Ectodermal cell (in vitro differentiated cells): ENCODE data around the gene LRMDA.

Source experiments
- H3K27ac ChIP-seq: 2 replicates; pipeline ENCODE4 v1.7.0; 2013; ENCODE audit warnings: mild to moderate bottlenecking, low read depth, low read length; ENCODE audit not compliant: insufficient read depth, poor library complexity, severe bottlenecking
- H3K27me3 ChIP-seq: 2 replicates; pipeline ENCODE4 v1.7.0; 2013; ENCODE audit warnings: mild to moderate bottlenecking, low read length; ENCODE audit not compliant: insufficient read depth, control insufficient read depth, poor library complexity, severe bottlenecking
- H3K36me3 ChIP-seq: one replicate; pipeline ENCODE4 v1.7.0; 2013; ENCODE audit warnings: low read length; ENCODE audit not compliant: control insufficient read depth, insufficient read depth
- H3K4me1 ChIP-seq: one replicate; pipeline ENCODE4 v1.7.0; 2013; ENCODE audit warnings: low read length; ENCODE audit not compliant: control insufficient read depth, insufficient read depth
- H3K4me3 ChIP-seq: 2 replicates; pipeline ENCODE4 v1.7.0; 2013; ENCODE audit warnings: low read depth, low read length, control low read depth; ENCODE audit not compliant: insufficient read depth
- H3K9me3 ChIP-seq: 2 replicates; pipeline ENCODE4 v1.7.0; 2013; ENCODE audit warnings: mild to moderate bottlenecking, low read length, moderate library complexity; ENCODE audit not compliant: control insufficient read depth
- WGBS, 2 experiments: methylation state at CpG; one replicate each; pipeline ENCODE4 v1.1.7; 2013; ENCODE audit warnings: missing lambda C conversion rate in 2 of 2; 5-methylcytosine and 5-hydroxymethylcytosine counted together

The LRMDA gene

GRCh38 chr10:75801661-75802060 lies 370.2 kb downstream of the LRMDA start:
- 94 to 97% methylated on average over 3 of the region's 3 CpGs for WGBS, 2 experiments
- H3K4me1 ChIP-seq: no peaks in the 10 kb centered on the region
- no peaks in the 10 kb centered on the region for H3K36me3 ChIP-seq
- H3K27me3 ChIP-seq: no peaks in the 10 kb centered on the region
- no peaks in the 10 kb centered on the region for H3K9me3 ChIP-seq
- H3K4me3 ChIP-seq: no peak overlapping the region
- no peak overlapping the region for H3K27ac ChIP-seq

GRCh38 chr10:75803121-75803520 lies 371.7 kb downstream of the LRMDA start:
- Histone ChIP-seq H3K36me3 (no peaks in the 10 kb centered on the region), H3K27ac (no peak overlapping the region)
- 91 to 95% methylated on average over 3 of the region's 3 CpGs for WGBS, 2 experiments

GRCh38 chr10:75803816-75804552 lies 372.6 kb downstream of the LRMDA start:
- no peak overlapping the region for H3K27ac ChIP-seq
- no peaks in the 10 kb centered on the region for H3K27me3 ChIP-seq
- no peaks in the 10 kb centered on the region for H3K9me3 ChIP-seq
- 94 to 96% methylated on average over 14 of the region's 14 CpGs for WGBS, 2 experiments
- H3K36me3 ChIP-seq: no peaks in the 10 kb centered on the region
- no peak overlapping the region for H3K4me3 ChIP-seq
- no peaks in the 10 kb centered on the region for H3K4me1 ChIP-seq

More at GRCh38 chr10:75803121-75803520, 371.7 kb downstream of the LRMDA start:
- Histone ChIP-seq H3K4me3 (no peak overlapping the region), H3K4me1 (no peaks in the 10 kb centered on the region), H3K27me3 (no peaks in the 10 kb centered on the region), H3K9me3 (no peaks in the 10 kb centered on the region)

DNA sequence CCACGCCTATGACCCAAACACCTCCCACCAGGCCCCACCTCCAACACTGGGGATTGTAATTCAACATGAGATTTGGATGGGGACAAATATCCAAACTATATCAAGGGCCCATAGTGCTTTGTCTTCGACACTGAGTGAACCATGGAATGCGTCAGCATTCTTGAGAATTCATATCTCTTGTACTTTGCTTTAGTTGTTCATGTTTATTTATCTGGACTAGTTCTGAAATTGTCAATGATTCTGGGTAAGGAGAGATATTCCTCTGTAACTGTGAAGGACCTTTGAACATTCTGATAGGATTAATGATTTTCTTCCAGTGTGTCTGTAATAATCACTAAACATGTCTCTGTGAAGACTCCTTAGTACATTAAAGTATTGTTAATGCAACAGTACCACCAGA lies 374.8 kb downstream of the LRMDA start:
- WGBS, 2 experiments: 97 to 98% methylated on average over 3 of the region's 3 CpGs
- no peaks in the 10 kb centered on the region for H3K36me3 ChIP-seq
- H3K4me3 ChIP-seq: no peak overlapping the region
- H3K9me3 ChIP-seq: no peaks in the 10 kb centered on the region
- peaks cover 2% of the 10 kb centered on the region for H3K4me1 ChIP-seq
- no peaks in the 10 kb centered on the region for H3K27me3 ChIP-seq
- H3K27ac ChIP-seq: no peak overlapping the region

DNA sequence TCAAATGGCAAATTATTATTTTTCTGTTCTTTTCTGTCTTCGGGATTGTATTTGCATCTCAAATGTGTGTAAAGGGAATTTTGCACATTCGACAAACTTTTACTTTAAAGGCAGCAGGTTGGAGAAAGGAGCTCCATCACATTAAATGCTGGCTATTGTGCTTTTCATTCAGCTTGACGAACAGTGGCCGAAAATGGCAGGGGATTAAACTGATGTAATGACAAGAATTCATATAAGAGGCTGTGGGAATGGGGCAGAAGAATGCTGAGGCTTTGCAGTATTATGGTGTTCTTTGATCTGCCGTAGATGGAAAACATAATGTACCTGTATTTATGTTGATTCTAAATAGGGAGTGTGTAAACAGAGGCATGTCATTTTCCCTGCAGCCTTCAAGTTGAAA lies 376.0 kb downstream of the LRMDA start:
- no peak overlapping the region for H3K27ac ChIP-seq
- no peaks in the 10 kb centered on the region for H3K36me3 ChIP-seq
- peaks cover 2% of the 10 kb centered on the region for H3K4me1 ChIP-seq
- 85 to 90% methylated on average over 5 of the region's 5 CpGs for WGBS, 2 experiments
- H3K27me3 ChIP-seq: no peaks in the 10 kb centered on the region
- H3K9me3 ChIP-seq: no peaks in the 10 kb centered on the region
- no peak overlapping the region for H3K4me3 ChIP-seq

- Histone ChIP-seq H3K9me3 (no peaks in the 10 kb centered on the region), H3K36me3 (no peaks in the 10 kb centered on the region), H3K27ac (no peak overlapping the region), H3K27me3 (no peaks in the 10 kb centered on the region), H3K4me3 (no peak overlapping the region), H3K4me1 (peaks cover 2% of the 10 kb centered on the region)
- WGBS, 2 experiments: 91 to 94% methylated on average over 2 to 3 of the region's 3 CpGs
Measured at GRCh38 chr10:75809003-75809402, 377.6 kb downstream of the LRMDA start.

- Histone ChIP-seq H3K4me3 (no peak overlapping the region), H3K9me3 (no peaks in the 10 kb centered on the region), H3K36me3 (no peaks in the 10 kb centered on the region), H3K27ac (no peak overlapping the region), H3K27me3 (no peaks in the 10 kb centered on the region), H3K4me1 (peaks cover 2% of the 10 kb centered on the region)
Measured at GRCh38 chr10:75814014-75814413, 382.6 kb downstream of the LRMDA start.

DNA sequence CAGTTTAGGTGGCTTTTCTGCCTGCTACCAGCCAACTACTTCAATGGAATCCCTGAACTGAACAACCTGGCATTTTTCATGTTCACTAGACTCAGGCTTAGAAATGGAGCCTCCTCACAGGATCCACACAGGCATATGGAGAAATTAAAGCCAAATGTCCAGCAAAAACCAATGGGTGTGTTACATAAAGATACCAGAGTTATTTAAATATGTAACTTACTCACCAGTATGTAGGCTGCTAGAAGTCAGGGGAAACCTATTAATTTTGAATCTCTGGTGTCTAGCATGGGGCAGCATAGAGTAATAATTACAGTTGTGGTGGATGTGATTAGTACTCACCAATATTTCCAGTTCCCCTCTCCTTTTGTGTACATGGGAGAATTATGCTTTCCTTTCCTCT lies 383.6 kb downstream of the LRMDA start:
- H3K4me3 ChIP-seq: no peak overlapping the region
- H3K4me1 ChIP-seq: peaks cover 1% of the 10 kb centered on the region
- no peaks in the 10 kb centered on the region for H3K27me3 ChIP-seq
- no peaks in the 10 kb centered on the region for H3K9me3 ChIP-seq
- H3K36me3 ChIP-seq: no peaks in the 10 kb centered on the region
- no peak overlapping the region for H3K27ac ChIP-seq

DNA sequence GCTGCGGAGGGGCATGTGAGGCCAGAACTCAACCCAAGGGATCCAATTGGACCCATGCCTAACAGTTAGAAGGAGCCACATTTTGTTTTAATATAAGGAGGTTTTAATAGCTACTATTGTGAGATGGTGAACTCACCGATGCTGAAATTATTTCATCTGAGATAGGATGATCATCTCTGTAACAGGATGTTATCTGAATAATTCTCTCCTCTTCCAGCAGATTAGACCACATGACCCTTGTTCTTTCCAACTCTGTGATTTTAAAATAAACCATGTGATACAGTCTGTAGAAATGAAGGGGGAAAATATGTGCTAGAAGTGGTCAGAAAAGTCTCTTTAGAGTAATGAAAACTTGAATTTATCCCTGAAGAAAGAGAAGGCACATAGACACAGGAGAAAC lies 385.8 kb downstream of the LRMDA start:
- WGBS, 2 experiments: 95% methylated on average over 2 of the region's 2 CpGs

DNA sequence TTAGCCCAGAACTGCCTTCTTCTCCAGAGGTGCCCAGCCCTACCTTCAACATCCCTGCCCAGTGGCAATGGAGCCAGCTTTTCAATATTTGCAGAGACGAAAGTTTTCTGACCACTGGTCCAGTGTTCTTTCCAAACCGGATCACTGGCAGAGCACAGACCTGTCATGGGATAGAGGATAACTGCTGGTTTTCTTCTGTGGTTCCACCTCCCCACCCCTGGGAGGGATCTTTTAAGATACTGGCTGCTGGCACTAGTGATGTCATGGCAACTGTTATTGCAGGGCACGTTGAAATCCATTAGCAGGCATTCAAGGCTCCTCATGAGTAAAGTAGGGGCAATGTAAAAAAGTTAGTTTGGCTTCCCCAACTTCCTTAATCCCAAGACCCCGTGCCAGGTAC lies 387.1 kb downstream of the LRMDA start:
- Histone ChIP-seq H3K36me3 (no peaks in the 10 kb centered on the region), H3K9me3 (no peaks in the 10 kb centered on the region), H3K27me3 (no peaks in the 10 kb centered on the region), H3K4me3 (no peak overlapping the region), H3K4me1 (no peaks in the 10 kb centered on the region), H3K27ac (no peak overlapping the region)
- 92 to 94% methylated on average over 4 of the region's 4 CpGs for WGBS, 2 experiments

More for the DNA sequence above, 385.8 kb downstream of the LRMDA start:
- no peaks in the 10 kb centered on the region for H3K27me3 ChIP-seq
- H3K9me3 ChIP-seq: no peaks in the 10 kb centered on the region
- no peak overlapping the region for H3K27ac ChIP-seq
- no peaks in the 10 kb centered on the region for H3K36me3 ChIP-seq
- no peaks in the 10 kb centered on the region for H3K4me1 ChIP-seq
- H3K4me3 ChIP-seq: no peak overlapping the region

DNA sequence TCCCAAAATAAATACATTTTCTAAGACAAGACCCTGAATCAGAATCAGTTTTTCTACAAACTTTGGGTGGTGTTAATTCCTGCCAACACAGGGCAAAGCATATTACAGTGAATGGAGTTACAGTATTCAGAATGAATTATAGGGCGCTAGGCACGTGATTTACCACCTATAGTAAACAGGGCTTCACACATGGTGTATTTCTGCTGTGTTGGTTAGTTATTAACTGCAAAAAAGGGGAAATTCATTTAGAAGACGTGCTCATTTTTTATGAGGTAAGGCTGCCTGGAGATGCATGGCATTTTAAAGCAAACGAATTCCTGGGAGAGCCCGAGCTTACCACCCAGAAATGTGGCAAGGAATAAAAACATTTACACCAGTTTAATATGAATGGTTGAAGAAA lies 393.8 kb downstream of the LRMDA start:
- Histone ChIP-seq H3K4me1 (no peaks in the 10 kb centered on the region), H3K36me3 (no peaks in the 10 kb centered on the region), H3K4me3 (no peak overlapping the region), H3K27ac (no peak overlapping the region), H3K27me3 (no peaks in the 10 kb centered on the region), H3K9me3 (no peaks in the 10 kb centered on the region)
- 94 to 97% methylated on average over 4 to 5 of the region's 5 CpGs for WGBS, 2 experiments
